ENCODE results near the gene OSBP.

The OSBP gene

GRCh38 chr11:59607703-59608454 is 7.7 kb downstream of the OSBP start:
- DNase-seq = no peak

- DNase-seq = no peak
Measured at GRCh38 chr11:59602432-59602831, 13.1 kb downstream of the OSBP start.

GRCh38 chr11:59601788-59602187 is 13.8 kb downstream of the OSBP start:
- DNase-seq = no peak

GRCh38 chr11:59600636-59601035 is 14.9 kb downstream of the OSBP start:
- no peak for DNase-seq

- no peak for DNase-seq
Measured at GRCh38 chr11:59600234-59600633, 15.3 kb downstream of the OSBP start.

GRCh38 chr11:59598961-59599360 is 16.6 kb downstream of the OSBP start:
- no peak for DNase-seq

GRCh38 chr11:59584294-59584693 is 31.3 kb downstream of the OSBP start:
- DNase-seq = no peak

- no peak for DNase-seq
Measured at GRCh38 chr11:59582006-59582405, 33.6 kb downstream of the OSBP start.

- DNase-seq = no peak
Measured at GRCh38 chr11:59578369-59578768, 37.2 kb downstream of the OSBP start.

- no peak for DNase-seq
Measured at GRCh38 chr11:59575505-59575904, 40.1 kb downstream of the OSBP start.

GRCh38 chr11:59574932-59575502 is 40.6 kb downstream of the OSBP start:
- no peak for DNase-seq

GRCh38 chr11:59574467-59574866 is 41.1 kb downstream of the OSBP start:
- no peak for DNase-seq

GRCh38 chr11:59573216-59573615 is 42.4 kb downstream of the OSBP start:
- DNase-seq = no peak

- no peak for DNase-seq
Measured at GRCh38 chr11:59572091-59572490, 43.5 kb downstream of the OSBP start.

GRCh38 chr11:59562292-59562691 is 53.3 kb downstream of the OSBP start:
- no peak for DNase-seq

GRCh38 chr11:59560702-59561473 is 54.7 kb downstream of the OSBP start:
- peak; percentile 92 for DNase-seq

- peak; percentile 86 for DNase-seq
Measured at GRCh38 chr11:59560290-59560701, 55.3 kb downstream of the OSBP start.

- DNase-seq = peak; percentile 61
Measured at GRCh38 chr11:59559886-59560285, 55.7 kb downstream of the OSBP start.

- DNase-seq = peak; percentile 44
Measured at GRCh38 chr11:59558270-59558643, 57.3 kb downstream of the OSBP start.

GRCh38 chr11:59556917-59557348 is 58.6 kb downstream of the OSBP start:
- peak; percentile 80 for DNase-seq

- DNase-seq = peak; percentile 96
Measured at GRCh38 chr11:59556115-59556916, 59.3 kb downstream of the OSBP start.

GRCh38 chr11:59555601-59556114 is 59.9 kb downstream of the OSBP start:
- DNase-seq = no peak

- DNase-seq = no peak
Measured at GRCh38 chr11:59553323-59553722, 62.3 kb downstream of the OSBP start.
